ENCODE data around the gene TM4SF1. TPM values are rescaled to one million over a fixed set of nuclear protein-coding genes. Genes with fewer than 3 reads are reported as not detected.

The TM4SF1 gene
- total and polyA plus RNA-seq, 2 donors (not counting 3 experiments of a cell fraction or from before 2014, with no cell fraction given), result 559 to 1,407 TPM

GRCh38 chr3:149373235-149374125 is 4.0 kb downstream of the TM4SF1 start:
- Histone ChIP-seq H3K4me1 (ENCODE audit: control insufficient read depth, extremely low read depth, insufficient read depth, low read length) (peaks cover 74% of the 10 kb centered on the region), H3K36me3 (ENCODE audit: control insufficient read depth in 2 of 2, extremely low read depth in 1 of 2, insufficient read depth in 2 of 2, low read length in 2 of 2) (peaks cover 22 to 41% of the 10 kb centered on the region in 2 experiments), H3K4me3 (replicated peaks in 1 of 3; ENCODE audit: insufficient read depth in 1 of 3, low read depth in 1 of 3, low read length in 3 of 3) (peak overlapping the region; percentile 7 to 98 (median 81)), H3K9me3 (replicated peaks; ENCODE audit: control insufficient read depth, insufficient read depth, low read length) (no peaks in the 10 kb centered on the region), H2AFZ (ENCODE audit: low read depth, low read length) (no peak overlapping the region), H4K20me1 (replicated peaks; ENCODE audit: control insufficient read depth, extremely low read depth, insufficient read depth, low read length) (no peaks in the 10 kb centered on the region), H3K27ac (ENCODE audit: insufficient read depth, low read depth, low read length) (peak overlapping the region; percentile 90), H3K79me2 (ENCODE audit: control insufficient read depth, insufficient read depth, low read length) (peaks cover 57% of the 10 kb centered on the region), H3K9ac (replicated peaks; ENCODE audit: extremely low read depth, insufficient read depth, low read length) (peak overlapping the region; percentile 97), H3K9me1 (replicated peaks; ENCODE audit: control insufficient read depth, extremely low read depth, insufficient read depth, low read length) (no peaks in the 10 kb centered on the region), H3K4me2 (ENCODE audit: insufficient read depth, low read length) (peak overlapping the region; percentile 94), H3K27me3 (ENCODE audit: control insufficient read depth in 2 of 2, insufficient read depth in 2 of 2, low read length in 2 of 2) (no peaks in the 10 kb centered on the region)
- ChIA-PET POLR2A (interaction anchor here (1.1 to 6.6 kb wide), 5 partner anchors 41 to 420 kb away, joined by 3 to 41 read pairs (median 4); partner anchors contain the start of gene TM4SF18), CTCF (interaction anchor here (1.0 to 9.7 kb wide), 11 partner anchors 11 to 418 kb away, joined by 3 to 125 read pairs (median 8); partner anchors contain the start of gene TM4SF18)
- intact Hi-C loops (cut with micrococcal nuclease), result loop anchor here (5.0 to 10.0 kb wide), 2 partner anchors 284 to 419 kb away; partner anchors contain the start of gene WWTR1
- peak; percentile 31 for FAIRE-seq
- no TSS peak for BruUV-seq (replicated peaks)
- peak; percentile 67 for DNase-seq (ENCODE audit: low read depth, low spot score)
- TF ChIP-seq POLR2AphosphoS5 (IDR thresholded peaks at IDR 0.05; ENCODE audit: insufficient read depth, low read depth, low read length) (no peak), JUN (IDR thresholded peaks at IDR 0.05; ENCODE audit: borderline replicate concordance, insufficient read depth, insufficient read length, low read depth) (peak; percentile 2)
- dilution Hi-C loops (cut with MboI; ENCODE audit: extremely low pct_ligation_motif_present, low sequenced_read_pairs), result no loop called here

- Histone ChIP-seq H3K9ac (replicated peaks; ENCODE audit: extremely low read depth, insufficient read depth, low read length) (peak overlapping the region; percentile 97), H3K9me1 (replicated peaks; ENCODE audit: control insufficient read depth, extremely low read depth, insufficient read depth, low read length) (no peaks in the 10 kb centered on the region), H3K36me3 (ENCODE audit: control insufficient read depth in 2 of 2, extremely low read depth in 1 of 2, insufficient read depth in 2 of 2, low read length in 2 of 2) (peaks cover 22 to 41% of the 10 kb centered on the region in 2 experiments), H4K20me1 (replicated peaks; ENCODE audit: control insufficient read depth, extremely low read depth, insufficient read depth, low read length) (no peaks in the 10 kb centered on the region), H2AFZ (ENCODE audit: low read depth, low read length) (no peak overlapping the region), H3K4me2 (ENCODE audit: insufficient read depth, low read length) (peak overlapping the region; percentile 94), H3K9me3 (replicated peaks; ENCODE audit: control insufficient read depth, insufficient read depth, low read length) (no peaks in the 10 kb centered on the region), H3K4me1 (ENCODE audit: control insufficient read depth, extremely low read depth, insufficient read depth, low read length) (peaks cover 81% of the 10 kb centered on the region), H3K27ac (ENCODE audit: insufficient read depth, low read depth, low read length) (peak overlapping the region; percentile 90), H3K79me2 (ENCODE audit: control insufficient read depth, insufficient read depth, low read length) (peaks cover 51% of the 10 kb centered on the region), H3K27me3 (ENCODE audit: control insufficient read depth in 2 of 2, insufficient read depth in 2 of 2, low read length in 2 of 2) (no peaks in the 10 kb centered on the region), H3K4me3 (replicated peaks in 1 of 3; ENCODE audit: insufficient read depth in 1 of 3, low read depth in 1 of 3, low read length in 3 of 3) (peak overlapping the region in 1 of 3 experiments; percentile 98)
- DNase-seq (ENCODE audit: low read depth, low spot score), result no peak
- ChIA-PET CTCF (interaction anchor here (0.7 to 9.7 kb wide), 14 partner anchors 9 to 416 kb away, joined by 3 to 125 read pairs (median 8); partner anchors contain the start of gene TM4SF18), POLR2A (interaction anchor here (1.0 to 2.3 kb wide), 8 partner anchors 18 to 416 kb away, joined by 3 to 21 read pairs (median 6); partner anchors contain the start of gene TM4SF18)
- dilution Hi-C loops (cut with MboI; ENCODE audit: extremely low pct_ligation_motif_present, low sequenced_read_pairs) (no loop called here), intact Hi-C loops (cut with micrococcal nuclease) (loop anchor here (1.0 to 10.0 kb wide), 9 partner anchors 19 to 417 kb away; partner anchors contain the start of gene WWTR1)
- no TSS peak for BruUV-seq (replicated peaks)
- no peak for TF ChIP-seq MAX (IDR thresholded peaks at IDR 0.05; ENCODE audit: insufficient read depth, insufficient read length)
- no peak for TF ChIP-seq JUN (IDR thresholded peaks at IDR 0.05; ENCODE audit: borderline replicate concordance, insufficient read depth, insufficient read length, low read depth)
- no peak for TF ChIP-seq GATA2 (IDR thresholded peaks at IDR 0.05; ENCODE audit: insufficient read depth, insufficient read length, low read depth, low read length)
- TF ChIP-seq POLR2A (IDR thresholded peaks at IDR 0.05; ENCODE audit: low read depth, low read length), result no peak
- TF ChIP-seq CTCF (IDR thresholded peaks at IDR 0.05; ENCODE audit: extremely low read depth in 1 of 2, insufficient read depth in 1 of 2, low read depth in 1 of 2, low read length in 2 of 2), result no peak
- FAIRE-seq, result no peak
These were observed 5.7 kb downstream of the TM4SF1 start for GRCh38 chr3:149371723-149372114.

All from endothelial cell of umbilical vein (primary cell).